SK-N-MC (cell line): ENCODE results near the gene PLSCR3.

Experiments used
- EZH2 ChIP-seq: fragments of 200-600 bp; sonication (generic); IDR thresholded peaks from one replicate; pipeline ENCODE4 v1.6.1; 2017; ENCODE audit warnings: antibody characterized with exemption
- POLR2AphosphoS5 ChIP-seq: IDR thresholded peaks from 2 replicates; pipeline ENCODE4 v1.6.1; 2012; ENCODE audit warnings: mild to moderate bottlenecking, low read depth, low read length, borderline replicate concordance

DNA sequence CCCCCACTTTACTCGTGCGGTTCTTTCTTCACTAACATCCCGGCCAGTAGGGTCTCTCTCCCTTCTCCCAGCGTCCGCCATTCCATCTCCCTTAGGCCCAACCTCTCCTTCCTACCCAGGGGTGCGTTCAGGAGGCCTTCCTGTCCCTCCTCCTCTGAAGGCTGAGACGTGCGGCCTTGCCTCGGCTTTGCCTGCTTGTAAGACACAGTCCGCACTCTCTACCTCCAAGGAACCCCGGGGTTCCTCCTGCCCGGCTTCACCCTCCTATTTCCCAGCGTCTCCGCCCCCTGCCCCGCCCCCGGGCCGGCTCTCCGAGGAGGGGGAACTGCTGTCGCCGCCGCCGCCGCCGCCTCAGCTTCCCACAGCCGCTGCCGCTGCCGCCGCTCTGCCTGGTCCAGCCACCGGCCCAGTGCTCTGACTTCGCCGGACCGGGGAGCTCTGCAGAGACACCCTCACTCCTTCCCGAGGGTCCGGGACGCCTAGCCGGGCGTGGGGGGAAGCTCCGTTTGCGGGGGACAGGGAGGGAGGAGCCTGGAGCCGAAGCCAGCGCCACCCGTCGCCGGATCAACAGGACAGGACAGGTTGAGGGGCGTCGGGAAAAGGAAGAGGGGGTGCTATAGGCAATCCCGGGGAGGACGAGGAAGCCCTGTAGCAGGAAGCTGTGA, 43.8 kb upstream of the PLSCR3 start:
- TF ChIP-seq POLR2AphosphoS5 (peak; percentile 42; the same call in 1 of the 2 replicates), EZH2 (no peak)
